Parathyroid adenoma (tissue), 2 donors: ENCODE results near the gene NEU4.

Experiments
- H2AFZ ChIP-seq: fragments of 300-600 bp; sonication (generic); one replicate; pipeline ENCODE4 v1.7.0; 2017; ENCODE audit warnings: antibody characterized with exemption, mild to moderate bottlenecking
- H3K27ac ChIP-seq: fragments of 300-600 bp; sonication (generic); one replicate; pipeline ENCODE4 v1.7.0; 2017
- H3K27me3 ChIP-seq: fragments of 300-600 bp; sonication (generic); one replicate; pipeline ENCODE4 v1.7.0; 2017; ENCODE audit warnings: low read length; ENCODE audit not compliant: control insufficient read depth, insufficient read depth
- H3K36me3 ChIP-seq: fragments of 300-600 bp; sonication (generic); one replicate; pipeline ENCODE4 v1.7.0; 2017; ENCODE audit warnings: low read length; ENCODE audit not compliant: control insufficient read depth, insufficient read depth
- H3K4me1 ChIP-seq: fragments of 300-600 bp; sonication (generic); one replicate; pipeline ENCODE4 v1.7.0; 2017; ENCODE audit warnings: control low read depth
- H3K4me2 ChIP-seq: fragments of 300-600 bp; sonication (generic); one replicate; pipeline ENCODE4 v1.7.0; 2017; ENCODE audit warnings: low read length
- H3K4me3 ChIP-seq: fragments of 300-600 bp; sonication (generic); one replicate; pipeline ENCODE4 v1.7.0; 2017; ENCODE audit warnings: low read depth, low read length
- H3K79me2 ChIP-seq: fragments of 300-600 bp; sonication (generic); one replicate; pipeline ENCODE4 v1.7.0; 2017; ENCODE audit warnings: control low read depth
- H3K9ac ChIP-seq: fragments of 300-600 bp; sonication (generic); one replicate; pipeline ENCODE4 v1.7.0; 2017; ENCODE audit warnings: mild to moderate bottlenecking
- H3K9me3 ChIP-seq: fragments of 300-600 bp; sonication (generic); one replicate; pipeline ENCODE4 v1.7.0; 2017; ENCODE audit warnings: low read length; ENCODE audit not compliant: control insufficient read depth
- TF ChIP-seq, protein P1 (sequence below): fragments of 300-600 bp; sonication (generic); IDR thresholded peaks from one replicate; pipeline ENCODE4 v1.7.0; 2017; ENCODE audit warnings: antibody characterized with exemption, mild to moderate bottlenecking
- donor health status: primary hyperparathyroidism.

NEU4 gene

DNA sequence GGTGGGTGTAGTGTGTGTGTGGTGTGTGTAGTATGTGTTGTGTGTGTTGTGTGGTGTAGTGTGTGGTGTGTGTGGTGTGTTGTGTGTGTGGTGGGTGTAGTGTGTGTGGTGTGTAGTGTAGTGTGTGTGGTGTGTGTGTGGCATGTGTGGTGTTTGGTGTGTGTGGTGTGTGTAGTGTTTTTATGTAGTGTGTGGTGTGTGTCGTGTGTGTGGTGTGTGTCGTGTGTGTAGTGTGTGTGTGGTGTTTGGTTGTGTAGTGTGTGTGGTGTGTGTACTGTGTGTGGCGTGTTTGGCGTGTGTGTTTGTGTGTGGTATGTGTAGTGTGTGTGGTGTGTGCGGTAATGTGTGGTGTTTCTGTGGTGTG, 55.8 kb downstream of the NEU4 start:
- no peak overlapping the region for H3K4me3 ChIP-seq
- TF ChIP-seq, protein P1, sequence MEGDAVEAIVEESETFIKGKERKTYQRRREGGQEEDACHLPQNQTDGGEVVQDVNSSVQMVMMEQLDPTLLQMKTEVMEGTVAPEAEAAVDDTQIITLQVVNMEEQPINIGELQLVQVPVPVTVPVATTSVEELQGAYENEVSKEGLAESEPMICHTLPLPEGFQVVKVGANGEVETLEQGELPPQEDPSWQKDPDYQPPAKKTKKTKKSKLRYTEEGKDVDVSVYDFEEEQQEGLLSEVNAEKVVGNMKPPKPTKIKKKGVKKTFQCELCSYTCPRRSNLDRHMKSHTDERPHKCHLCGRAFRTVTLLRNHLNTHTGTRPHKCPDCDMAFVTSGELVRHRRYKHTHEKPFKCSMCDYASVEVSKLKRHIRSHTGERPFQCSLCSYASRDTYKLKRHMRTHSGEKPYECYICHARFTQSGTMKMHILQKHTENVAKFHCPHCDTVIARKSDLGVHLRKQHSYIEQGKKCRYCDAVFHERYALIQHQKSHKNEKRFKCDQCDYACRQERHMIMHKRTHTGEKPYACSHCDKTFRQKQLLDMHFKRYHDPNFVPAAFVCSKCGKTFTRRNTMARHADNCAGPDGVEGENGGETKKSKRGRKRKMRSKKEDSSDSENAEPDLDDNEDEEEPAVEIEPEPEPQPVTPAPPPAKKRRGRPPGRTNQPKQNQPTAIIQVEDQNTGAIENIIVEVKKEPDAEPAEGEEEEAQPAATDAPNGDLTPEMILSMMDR, result no peak

GRCh38 chr2:241865416-241865956, 56.5 kb downstream of the NEU4 start:
- Histone ChIP-seq H3K27me3 (no peaks in the 10 kb centered on the region), H3K4me2 (no peak overlapping the region), H3K36me3 (no peaks in the 10 kb centered on the region), H2AFZ (no peak overlapping the region), H3K27ac (no peak overlapping the region), H3K4me1 (no peaks in the 10 kb centered on the region), H3K9me3 (no peaks in the 10 kb centered on the region), H3K9ac (no peak overlapping the region), H3K4me3 (no peak overlapping the region), H3K79me2 (no peaks in the 10 kb centered on the region)
- TF ChIP-seq, protein P1, result no peak

More for the DNA sequence above, 55.8 kb downstream of the NEU4 start:
- H3K9ac ChIP-seq, result no peak overlapping the region
- H2AFZ ChIP-seq, result no peak overlapping the region
- H3K4me1 ChIP-seq, result no peaks in the 10 kb centered on the region
- no peaks in the 10 kb centered on the region for H3K79me2 ChIP-seq
- no peaks in the 10 kb centered on the region for H3K36me3 ChIP-seq
- H3K27ac ChIP-seq, result no peak overlapping the region
- no peaks in the 10 kb centered on the region for H3K9me3 ChIP-seq
- no peaks in the 10 kb centered on the region for H3K27me3 ChIP-seq
- no peak overlapping the region for H3K4me2 ChIP-seq

GRCh38 chr2:241865957-241866789, 57.2 kb downstream of the NEU4 start:
- Histone ChIP-seq H3K9me3 (no peaks in the 10 kb centered on the region), H3K27ac (no peak overlapping the region), H3K4me3 (no peak overlapping the region), H3K4me1 (no peaks in the 10 kb centered on the region), H3K27me3 (no peaks in the 10 kb centered on the region), H3K36me3 (no peaks in the 10 kb centered on the region), H3K79me2 (no peaks in the 10 kb centered on the region), H3K4me2 (no peak overlapping the region), H2AFZ (no peak overlapping the region), H3K9ac (no peak overlapping the region)
- TF ChIP-seq, protein P1, result no peak
